ENCODE measurements around the gene CDCA7L. TPM values are rescaled to one million over a fixed set of nuclear protein-coding genes. Genes with fewer than 3 reads are reported as not detected.

The CDCA7L gene
- total and polyA plus RNA-seq, 2 of the 4 experiments (the other 2 are of a cell fraction) = 20.4 to 35.0 TPM

DNA sequence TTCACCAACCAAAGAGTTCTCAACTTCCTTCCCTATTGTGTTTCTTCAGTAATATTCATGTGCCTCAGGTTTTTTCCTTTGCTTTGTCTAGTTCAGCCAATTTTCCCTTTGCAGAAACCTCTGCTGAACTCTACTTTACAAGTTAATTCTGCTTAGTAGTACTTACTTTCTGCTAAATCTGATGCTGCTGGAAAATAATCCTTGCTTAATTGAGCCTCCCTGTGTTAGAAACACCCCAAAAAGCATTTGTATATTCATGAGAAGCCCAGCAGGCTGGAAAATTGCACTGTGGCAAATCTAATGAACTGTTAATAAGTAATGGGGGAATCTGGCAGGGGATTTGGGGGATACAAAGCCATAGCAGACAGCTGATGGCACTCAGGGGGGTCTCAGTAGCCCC is 78.5 kb downstream of the CDCA7L start:
- Histone ChIP-seq H3K36me3 (ENCODE audit: control insufficient read depth, insufficient read depth, low read length) (no peaks in the 10 kb centered on the region), H2AFZ (replicated peaks; ENCODE audit: low read length, poor library complexity) (no peak overlapping the region), H3K18ac (ENCODE audit: low read depth, low read length) (no peak overlapping the region), H2AK5ac (ENCODE audit: low read depth, low read length) (no peak overlapping the region), H3K79me1 (ENCODE audit: low read depth in 1 of 2, low read length in 2 of 2) (no peaks in the 10 kb centered on the region), H2BK15ac (ENCODE audit: low read depth, low read length) (no peak overlapping the region), H2BK20ac (ENCODE audit: low read depth, low read length) (no peak overlapping the region), H4K5ac (ENCODE audit: low read depth, low read length) (no peak overlapping the region), H3K56ac (ENCODE audit: extremely low read depth, insufficient read depth, low read length) (no peak overlapping the region), H3K9me1 (ENCODE audit: insufficient read depth, low read length) (no peaks in the 10 kb centered on the region), H3K14ac (replicated peaks; ENCODE audit: low read depth, low read length) (no peak overlapping the region), H3K23ac (ENCODE audit: low read depth, low read length) (no peak overlapping the region), H3K4me2 (ENCODE audit: low read depth, low read length) (no peak overlapping the region), H3K9me3 (ENCODE audit: control insufficient read depth, insufficient read depth, low read length) (no peaks in the 10 kb centered on the region), H2BK5ac (ENCODE audit: low read depth, low read length, poor library complexity, severe bottlenecking) (no peak overlapping the region), H2AK9ac (replicated peaks; ENCODE audit: low read depth, low read length, poor library complexity) (no peak overlapping the region), H3K4me1 (ENCODE audit: control insufficient read depth, insufficient read depth, low read length) (no peaks in the 10 kb centered on the region), H3K4ac (ENCODE audit: low read depth, low read length) (no peak overlapping the region), H4K20me1 (ENCODE audit: insufficient read depth, low read length) (no peaks in the 10 kb centered on the region), H4K91ac (ENCODE audit: insufficient read depth, low read depth, low read length) (no peak overlapping the region), H3K27ac (ENCODE audit: insufficient read depth, low read length) (no peak overlapping the region), H3K4me3 (ENCODE audit: insufficient read depth, low read depth, low read length) (no peak overlapping the region), H2BK120ac (ENCODE audit: low read depth, low read length) (no peak overlapping the region), H3K9ac (ENCODE audit: low read depth, low read length) (no peak overlapping the region), H4K8ac (ENCODE audit: low read depth in 2 of 2, low read length in 2 of 2) (no peak overlapping the region), H3K27me3 (ENCODE audit: control insufficient read depth, insufficient read depth, low read length) (no peaks in the 10 kb centered on the region)
- in situ Hi-C loops (cut with MboI; ENCODE audit: low sequenced_read_pairs) (no loop called here), intact Hi-C loops (cut with micrococcal nuclease) (no loop called here), dilution Hi-C loops (cut with HindIII; ENCODE audit: low sequenced_read_pairs, unreplicated experiment) (no loop called here)
- no TSS peak for BruUV-seq (replicated peaks)
- POLR2A ChIA-PET (ENCODE audit: unreplicated experiment) = no interaction called here
- no peak for ATAC-seq (ENCODE audit: low read depth)
- CTCF ChIA-PET = no interaction called here
- DNase-seq = no peak
- no peak for TF ChIP-seq CEBPB (IDR thresholded peaks at IDR 0.05; ENCODE audit: low read depth, low read length)
- TF ChIP-seq, protein P1, sequence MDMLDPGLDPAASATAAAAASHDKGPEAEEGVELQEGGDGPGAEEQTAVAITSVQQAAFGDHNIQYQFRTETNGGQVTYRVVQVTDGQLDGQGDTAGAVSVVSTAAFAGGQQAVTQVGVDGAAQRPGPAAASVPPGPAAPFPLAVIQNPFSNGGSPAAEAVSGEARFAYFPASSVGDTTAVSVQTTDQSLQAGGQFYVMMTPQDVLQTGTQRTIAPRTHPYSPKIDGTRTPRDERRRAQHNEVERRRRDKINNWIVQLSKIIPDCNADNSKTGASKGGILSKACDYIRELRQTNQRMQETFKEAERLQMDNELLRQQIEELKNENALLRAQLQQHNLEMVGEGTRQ (IDR thresholded peaks at IDR 0.05; ENCODE audit: low read depth, low read length) = no peak
- TF ChIP-seq NFE2L2 (IDR thresholded peaks at IDR 0.05; ENCODE audit: low read depth, low read length) = no peak
- no peak for TF ChIP-seq MAZ (IDR thresholded peaks at IDR 0.05; ENCODE audit: borderline replicate concordance, low read depth, low read length)
- TF ChIP-seq SMC3 (IDR thresholded peaks at IDR 0.05; ENCODE audit: low read depth, low read length) = no peak
- no peak for TF ChIP-seq FOS (IDR thresholded peaks at IDR 0.05; ENCODE audit: low read depth, low read length)
- TF ChIP-seq RFX5 (IDR thresholded peaks at IDR 0.05; ENCODE audit: low read depth, low read length) = no peak
- no peak for TF ChIP-seq CHD1 (IDR thresholded peaks at IDR 0.05; ENCODE audit: low read depth, low read length)
- TF ChIP-seq, protein P2, sequence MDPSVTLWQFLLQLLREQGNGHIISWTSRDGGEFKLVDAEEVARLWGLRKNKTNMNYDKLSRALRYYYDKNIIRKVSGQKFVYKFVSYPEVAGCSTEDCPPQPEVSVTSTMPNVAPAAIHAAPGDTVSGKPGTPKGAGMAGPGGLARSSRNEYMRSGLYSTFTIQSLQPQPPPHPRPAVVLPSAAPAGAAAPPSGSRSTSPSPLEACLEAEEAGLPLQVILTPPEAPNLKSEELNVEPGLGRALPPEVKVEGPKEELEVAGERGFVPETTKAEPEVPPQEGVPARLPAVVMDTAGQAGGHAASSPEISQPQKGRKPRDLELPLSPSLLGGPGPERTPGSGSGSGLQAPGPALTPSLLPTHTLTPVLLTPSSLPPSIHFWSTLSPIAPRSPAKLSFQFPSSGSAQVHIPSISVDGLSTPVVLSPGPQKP (IDR thresholded peaks at IDR 0.05; ENCODE audit: borderline replicate concordance, low read depth, low read length) = no peak
- no peak for TF ChIP-seq RAD21 (IDR thresholded peaks at IDR 0.05; ENCODE audit: low read length)
- no peak for TF ChIP-seq BHLHE40 (IDR thresholded peaks at IDR 0.05; ENCODE audit: low read depth, low read length)
- TF ChIP-seq RCOR1 (IDR thresholded peaks at IDR 0.05; ENCODE audit: insufficient replicate concordance, low read length) = no peak
- TF ChIP-seq, protein P3, sequence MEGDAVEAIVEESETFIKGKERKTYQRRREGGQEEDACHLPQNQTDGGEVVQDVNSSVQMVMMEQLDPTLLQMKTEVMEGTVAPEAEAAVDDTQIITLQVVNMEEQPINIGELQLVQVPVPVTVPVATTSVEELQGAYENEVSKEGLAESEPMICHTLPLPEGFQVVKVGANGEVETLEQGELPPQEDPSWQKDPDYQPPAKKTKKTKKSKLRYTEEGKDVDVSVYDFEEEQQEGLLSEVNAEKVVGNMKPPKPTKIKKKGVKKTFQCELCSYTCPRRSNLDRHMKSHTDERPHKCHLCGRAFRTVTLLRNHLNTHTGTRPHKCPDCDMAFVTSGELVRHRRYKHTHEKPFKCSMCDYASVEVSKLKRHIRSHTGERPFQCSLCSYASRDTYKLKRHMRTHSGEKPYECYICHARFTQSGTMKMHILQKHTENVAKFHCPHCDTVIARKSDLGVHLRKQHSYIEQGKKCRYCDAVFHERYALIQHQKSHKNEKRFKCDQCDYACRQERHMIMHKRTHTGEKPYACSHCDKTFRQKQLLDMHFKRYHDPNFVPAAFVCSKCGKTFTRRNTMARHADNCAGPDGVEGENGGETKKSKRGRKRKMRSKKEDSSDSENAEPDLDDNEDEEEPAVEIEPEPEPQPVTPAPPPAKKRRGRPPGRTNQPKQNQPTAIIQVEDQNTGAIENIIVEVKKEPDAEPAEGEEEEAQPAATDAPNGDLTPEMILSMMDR (conservative IDR thresholded peaks at IDR 0.05; ENCODE audit: low read depth, low read length) = no peak
- TF ChIP-seq POLR2A (IDR thresholded peaks at IDR 0.05; ENCODE audit: low read depth, low read length) = no peak
- no peak for TF ChIP-seq MAFK (IDR thresholded peaks at IDR 0.05; ENCODE audit: low read depth, low read length)
- TF ChIP-seq MXI1 (IDR thresholded peaks at IDR 0.05; ENCODE audit: borderline replicate concordance, low read depth, low read length) = no peak
